ENCODE measurements around the gene TFR2.

The TFR2 gene

DNA sequence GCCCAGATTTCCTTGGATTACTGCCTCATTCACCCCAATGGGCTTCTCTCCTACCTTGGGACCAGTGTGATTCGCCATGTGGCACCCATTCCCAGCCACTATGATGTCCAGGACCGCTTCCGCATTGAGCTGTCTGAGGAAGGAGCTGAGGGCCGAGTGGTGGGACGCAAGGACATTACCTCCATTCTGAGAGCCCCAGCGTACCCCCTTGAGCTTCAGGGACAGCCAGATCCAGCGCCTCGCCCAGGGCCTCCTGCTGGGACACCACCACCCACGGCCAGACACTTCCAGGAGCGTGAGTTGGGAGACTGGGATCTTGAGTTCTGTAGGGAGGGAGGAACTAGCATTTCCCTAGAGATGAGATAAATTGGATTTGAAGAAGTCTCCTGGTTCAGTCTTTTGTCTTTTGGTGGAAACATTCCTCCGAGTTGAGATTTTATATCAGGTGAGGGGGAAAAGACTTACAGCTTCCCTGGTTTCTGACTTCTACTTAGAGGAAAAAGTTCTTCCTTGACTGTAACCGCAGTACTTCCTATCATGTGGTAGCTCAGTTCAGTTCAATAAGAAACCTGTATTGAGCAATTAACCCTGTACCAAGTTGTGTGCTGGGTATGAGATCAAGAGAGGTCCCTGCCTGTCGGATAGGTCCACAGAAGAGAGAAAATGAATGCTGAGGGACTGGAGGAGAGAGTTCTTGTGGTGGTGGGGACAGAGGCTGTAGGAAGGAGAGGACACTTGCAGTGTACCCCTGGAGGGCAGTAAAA is 27.8 kb downstream of the TFR2 start:
- no peak for DNase-seq (ENCODE audit: low read depth in 3 of 3)

DNA sequence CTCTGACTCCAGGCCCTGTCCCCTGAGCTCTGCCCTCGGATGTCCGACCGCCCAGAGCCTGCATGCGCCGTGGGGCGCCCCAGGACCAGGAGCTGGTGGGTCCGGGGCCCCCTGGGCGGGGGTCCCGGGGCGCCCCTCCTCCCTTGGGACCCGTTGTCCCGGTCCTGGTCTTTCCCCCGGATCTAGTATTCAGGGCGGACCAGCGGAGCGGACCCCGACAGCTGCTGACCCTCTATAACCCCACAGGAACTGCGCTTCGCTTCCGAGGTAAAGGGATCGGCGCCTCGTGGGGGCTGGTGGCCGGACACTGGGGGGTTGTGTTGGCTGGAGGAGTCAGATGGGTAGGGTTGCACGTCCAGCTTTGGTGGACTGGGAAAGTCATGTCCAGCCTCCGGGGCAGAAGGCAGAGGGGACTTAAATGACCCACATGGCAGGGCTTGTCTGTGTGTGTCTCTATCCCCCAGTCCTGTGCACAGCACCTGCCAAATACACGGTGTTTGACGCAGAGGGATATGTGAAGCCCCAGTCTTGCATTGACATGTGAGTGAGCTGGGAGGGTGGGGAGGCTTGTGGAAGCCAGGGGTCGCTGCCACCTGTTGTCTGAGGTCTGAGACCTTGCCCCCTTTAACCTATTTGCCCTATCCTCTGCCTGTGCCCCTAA is 28.5 kb downstream of the TFR2 start:
- DNase-seq (ENCODE audit: low read depth in 3 of 3) = no peak

DNA sequence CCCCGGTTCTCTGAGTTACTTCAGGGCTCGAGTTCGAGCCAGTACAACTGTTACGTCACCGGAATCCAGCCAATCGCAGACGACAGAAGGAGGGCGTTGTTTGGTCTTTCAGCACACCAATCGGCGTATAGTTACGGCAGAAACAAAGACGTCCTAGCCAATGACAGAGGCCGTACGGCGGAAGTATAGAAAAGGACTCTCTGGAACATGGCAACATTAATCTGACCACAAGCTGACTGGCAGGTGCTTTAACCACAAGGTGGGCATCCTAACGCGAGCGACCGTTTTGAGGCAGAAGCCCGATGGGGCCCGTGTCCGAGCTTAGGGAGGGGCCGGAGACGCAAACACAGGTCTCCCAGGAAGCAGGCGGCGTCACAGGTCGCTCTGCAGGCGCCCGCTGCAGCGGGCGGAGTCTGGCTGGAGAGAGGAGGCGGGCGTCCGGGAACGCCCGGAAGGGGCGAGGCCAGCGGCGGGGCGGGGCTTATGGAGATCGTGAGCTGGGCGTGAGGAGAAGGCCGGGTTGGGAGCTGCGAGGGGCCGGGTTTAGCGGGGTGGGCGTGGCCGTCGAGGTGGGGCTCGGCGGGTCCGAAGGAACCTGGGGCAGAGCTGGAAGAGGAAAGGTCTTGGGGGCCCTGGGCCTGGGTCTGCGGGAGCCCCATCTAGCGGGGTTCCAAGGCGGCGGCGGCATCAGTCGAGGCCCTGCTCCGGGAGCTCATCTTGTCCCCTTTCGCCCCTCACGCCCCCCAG is 29.2 kb downstream of the TFR2 start, which contains the start of gene MOSPD3:
TSS of gene MOSPD3 (plus strand) at position 558 of the 747 bp plus-strand sequence. CDS start 252 bp downstream, outside the sequence.
- DNase-seq (ENCODE audit: low read depth in 3 of 3) = peak; percentile 95 to 99 (median 97)

DNA sequence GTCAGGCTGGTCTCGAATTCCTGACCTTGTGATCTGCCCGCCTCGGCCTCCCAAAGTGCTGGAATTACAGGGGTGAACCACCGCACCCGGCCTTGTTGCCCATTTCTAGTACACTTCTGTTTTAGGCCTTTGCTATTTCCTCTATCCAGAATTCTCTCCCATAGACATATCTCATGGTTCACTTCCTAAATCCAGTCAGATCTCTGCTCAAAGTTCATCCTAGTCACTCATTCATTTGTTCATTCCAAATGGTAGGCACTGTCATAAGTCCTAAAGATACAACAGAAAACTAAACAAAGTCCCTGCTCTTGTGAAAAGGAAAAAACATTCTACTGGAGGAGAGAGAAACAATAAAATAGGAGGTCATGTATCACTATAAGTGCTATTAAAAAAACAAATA is 31.4 kb downstream of the TFR2 start:
- no peak for DNase-seq (ENCODE audit: low read depth in 3 of 3)

DNA sequence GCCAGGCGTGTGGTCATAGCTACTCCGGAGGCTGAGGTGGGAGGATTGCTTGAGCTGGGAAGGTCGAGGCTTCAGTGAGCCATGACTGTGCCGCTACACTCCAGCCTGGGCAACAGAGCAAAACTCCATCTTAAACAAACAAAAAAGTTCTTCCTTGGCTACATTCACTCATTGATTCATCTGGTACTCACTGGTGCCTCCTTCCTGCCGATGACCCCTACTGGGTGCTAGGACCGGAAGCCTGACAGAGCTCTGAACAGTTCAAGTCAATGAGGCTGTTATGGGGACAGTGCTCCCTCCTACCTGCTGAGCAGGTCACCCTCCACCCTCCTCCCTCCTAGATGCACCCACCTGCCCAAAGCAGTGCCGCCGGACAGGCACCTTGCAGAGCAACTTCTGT is 34.2 kb downstream of the TFR2 start:
- no peak for DNase-seq (ENCODE audit: low read depth in 3 of 3)

DNA sequence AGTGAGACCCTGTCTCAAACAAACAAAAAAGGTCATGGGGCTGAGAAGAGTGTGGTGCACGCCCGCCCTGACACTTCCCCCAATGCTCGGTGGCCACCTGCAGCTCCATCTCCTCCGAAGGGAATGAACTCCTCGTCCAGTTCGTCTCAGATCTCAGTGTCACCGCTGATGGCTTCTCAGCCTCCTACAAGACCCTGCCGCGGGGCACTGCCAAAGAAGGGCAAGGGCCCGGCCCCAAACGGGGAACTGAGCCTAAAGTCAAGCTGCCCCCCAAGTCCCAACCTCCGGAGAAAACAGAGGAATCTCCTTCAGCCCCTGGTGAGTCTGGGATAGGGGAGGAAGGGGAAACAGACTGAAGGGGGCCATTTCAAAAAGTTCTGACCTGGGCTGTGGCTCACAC is 35.0 kb downstream of the TFR2 start:
- DNase-seq (ENCODE audit: low read depth in 3 of 3) = no peak

DNA sequence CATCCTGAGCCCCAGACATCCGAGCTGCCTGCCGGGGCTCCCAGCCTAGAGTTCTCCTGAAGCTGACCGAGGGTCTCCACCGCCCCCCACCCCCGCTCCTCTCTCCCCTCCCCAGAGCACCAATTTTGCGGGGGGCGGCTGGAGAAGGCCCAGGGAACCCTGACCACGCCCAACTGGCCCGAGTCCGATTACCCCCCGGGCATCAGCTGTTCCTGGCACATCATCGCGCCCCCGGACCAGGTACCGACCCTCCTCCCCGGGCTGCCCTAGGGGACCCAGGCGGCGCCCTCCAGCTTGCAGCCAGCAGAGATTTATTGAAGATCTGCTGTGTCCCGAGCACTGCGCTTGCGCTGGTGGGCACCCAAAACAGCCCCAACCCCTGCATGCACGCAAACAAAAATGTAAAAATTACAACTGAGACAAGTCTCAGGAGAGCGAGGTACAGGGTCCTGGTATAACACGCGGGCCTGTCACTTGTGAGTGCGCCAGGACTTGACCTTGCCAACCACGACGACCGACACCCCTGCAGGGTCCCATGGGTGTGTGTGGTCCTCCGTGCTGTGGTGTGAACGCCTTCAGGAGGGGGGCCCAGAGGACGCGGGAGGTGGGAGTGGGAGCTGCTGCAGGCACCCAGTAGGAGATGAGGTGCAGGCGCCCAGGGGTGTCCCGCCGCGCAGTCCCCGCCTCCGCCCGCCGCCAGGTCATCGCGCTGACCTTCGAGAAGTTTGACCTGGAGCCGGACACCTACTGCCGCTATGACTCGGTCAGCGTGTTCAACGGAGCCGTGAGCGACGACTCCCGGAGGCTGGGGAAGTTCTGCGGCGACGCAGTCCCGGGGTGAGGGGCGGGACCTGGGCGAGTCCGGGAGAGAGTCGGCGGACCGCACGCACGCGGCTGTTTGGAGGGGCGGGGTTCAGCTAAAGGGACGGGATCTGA is 36.1 kb downstream of the TFR2 start:
- DNase-seq (ENCODE audit: low read depth in 3 of 3) = no peak

DNA sequence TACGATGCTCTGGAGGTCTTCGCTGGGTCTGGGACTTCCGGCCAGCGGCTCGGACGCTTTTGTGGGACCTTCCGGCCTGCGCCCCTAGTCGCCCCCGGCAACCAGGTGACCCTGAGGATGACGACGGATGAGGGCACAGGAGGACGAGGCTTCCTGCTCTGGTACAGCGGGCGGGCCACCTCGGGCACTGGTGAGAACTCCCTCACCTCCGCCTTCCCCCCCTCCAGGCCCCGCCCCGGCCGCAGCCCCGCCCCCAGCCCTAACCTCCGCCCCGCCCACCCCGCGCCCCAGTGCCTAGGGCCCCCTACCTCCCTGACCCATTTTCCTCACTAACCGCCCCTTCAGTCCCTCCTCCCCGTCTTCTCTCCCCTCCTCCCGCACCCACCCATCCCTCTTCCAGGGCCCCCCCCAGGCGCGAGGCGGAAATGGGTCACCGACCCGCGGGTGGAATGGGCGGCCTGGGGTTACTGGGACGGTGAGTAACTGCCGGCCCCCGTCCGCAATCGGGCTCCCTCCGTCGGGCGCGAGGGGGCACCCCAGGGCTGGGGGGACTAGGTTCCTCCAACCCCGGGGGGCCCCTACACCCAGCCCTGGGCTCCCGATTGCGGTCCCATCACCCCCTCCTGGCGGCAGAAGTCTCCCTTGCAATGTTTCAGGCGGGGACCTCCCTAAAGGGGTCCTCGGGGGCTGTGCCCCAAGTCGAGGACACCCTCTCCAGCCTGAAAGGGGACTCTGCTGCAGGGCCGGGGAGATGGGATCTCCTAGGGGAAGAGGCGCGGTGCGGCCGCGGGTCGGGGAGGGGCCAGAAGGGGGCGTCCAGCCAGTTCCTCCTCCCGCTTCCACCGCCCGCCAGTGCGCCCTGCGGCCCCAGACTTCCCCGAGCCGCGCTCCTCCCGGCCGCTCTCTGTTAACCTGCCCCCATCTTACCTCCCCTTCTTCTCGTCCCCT is 37.0 kb downstream of the TFR2 start:
- DNase-seq (ENCODE audit: low read depth in 3 of 3) = peak; percentile 48 to 49 (median 49)

DNA sequence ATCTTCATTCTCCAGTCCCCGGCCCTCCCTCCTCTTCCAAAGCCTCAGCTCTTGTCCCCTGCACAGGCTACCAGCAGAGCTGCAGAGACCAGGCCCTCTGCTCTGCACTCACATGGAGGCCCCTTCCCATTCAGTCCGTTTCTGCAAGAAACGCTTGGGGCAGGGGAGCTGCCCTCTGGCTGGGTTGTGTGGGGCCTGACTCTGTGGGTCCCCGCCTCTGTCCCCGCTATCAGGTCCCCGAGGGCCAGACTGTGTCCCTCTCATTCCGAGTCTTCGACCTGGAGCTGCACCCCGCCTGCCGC is 37.7 kb downstream of the TFR2 start:
- no peak for DNase-seq (ENCODE audit: low read depth in 3 of 3)

DNA sequence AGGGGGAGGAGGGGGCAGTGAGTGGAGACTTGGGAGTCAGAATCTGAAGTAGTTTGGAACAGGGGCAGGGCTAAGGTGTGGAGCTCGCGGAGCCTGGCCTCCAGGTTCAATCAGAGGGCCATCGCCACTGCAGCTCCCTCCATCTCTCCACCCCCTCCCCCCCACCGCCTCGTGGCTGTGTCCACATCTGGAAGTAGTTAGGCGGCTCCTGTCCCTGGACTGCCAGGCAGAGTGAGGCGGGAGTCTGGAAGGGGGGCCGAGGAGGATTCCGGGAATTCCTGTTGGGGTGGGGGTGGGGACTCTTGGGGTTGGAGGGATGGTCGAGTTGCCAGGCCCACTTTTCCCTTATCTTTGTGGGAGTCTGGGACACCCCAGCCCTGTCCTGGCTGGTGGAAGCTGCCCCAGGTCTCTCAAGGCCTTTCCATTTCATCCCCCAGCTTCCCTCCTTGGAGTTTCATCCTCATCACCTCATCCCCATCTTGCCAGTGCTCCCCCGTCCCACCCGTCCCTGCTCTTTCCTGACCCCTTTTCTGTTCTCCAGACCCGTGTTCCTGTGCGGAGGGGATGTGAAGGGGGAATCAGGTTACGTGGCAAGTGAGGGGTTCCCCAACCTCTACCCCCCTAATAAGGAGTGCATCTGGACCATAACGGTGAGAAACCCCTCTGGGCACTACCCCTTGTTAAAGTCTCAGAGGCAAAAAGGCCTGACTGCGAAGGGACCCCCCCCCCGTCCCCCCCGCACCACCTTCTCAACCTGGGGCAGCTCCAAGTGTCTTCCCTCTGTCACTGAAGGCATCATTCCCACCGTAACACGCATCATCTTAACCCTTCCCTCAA is 38.2 kb downstream of the TFR2 start:
- no peak for DNase-seq (ENCODE audit: low read depth in 3 of 3)

DNA sequence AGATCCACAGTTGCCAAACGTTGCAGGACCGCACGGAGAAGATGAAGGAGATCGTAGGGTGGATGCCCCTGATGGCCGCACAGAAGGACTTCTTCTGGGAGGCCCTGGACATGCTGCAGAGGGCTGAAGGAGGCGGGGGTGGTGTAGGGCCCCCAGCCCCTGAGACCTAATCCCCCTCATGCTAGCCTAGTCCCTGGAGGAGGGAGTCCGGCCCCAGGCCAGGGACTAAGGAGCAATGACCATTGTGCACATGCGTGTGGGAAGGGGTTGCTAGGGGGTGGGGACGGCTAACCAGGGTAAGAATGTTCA is 40.7 kb downstream of the TFR2 start:
- DNase-seq (ENCODE audit: low read depth in 3 of 3) = no peak

DNA sequence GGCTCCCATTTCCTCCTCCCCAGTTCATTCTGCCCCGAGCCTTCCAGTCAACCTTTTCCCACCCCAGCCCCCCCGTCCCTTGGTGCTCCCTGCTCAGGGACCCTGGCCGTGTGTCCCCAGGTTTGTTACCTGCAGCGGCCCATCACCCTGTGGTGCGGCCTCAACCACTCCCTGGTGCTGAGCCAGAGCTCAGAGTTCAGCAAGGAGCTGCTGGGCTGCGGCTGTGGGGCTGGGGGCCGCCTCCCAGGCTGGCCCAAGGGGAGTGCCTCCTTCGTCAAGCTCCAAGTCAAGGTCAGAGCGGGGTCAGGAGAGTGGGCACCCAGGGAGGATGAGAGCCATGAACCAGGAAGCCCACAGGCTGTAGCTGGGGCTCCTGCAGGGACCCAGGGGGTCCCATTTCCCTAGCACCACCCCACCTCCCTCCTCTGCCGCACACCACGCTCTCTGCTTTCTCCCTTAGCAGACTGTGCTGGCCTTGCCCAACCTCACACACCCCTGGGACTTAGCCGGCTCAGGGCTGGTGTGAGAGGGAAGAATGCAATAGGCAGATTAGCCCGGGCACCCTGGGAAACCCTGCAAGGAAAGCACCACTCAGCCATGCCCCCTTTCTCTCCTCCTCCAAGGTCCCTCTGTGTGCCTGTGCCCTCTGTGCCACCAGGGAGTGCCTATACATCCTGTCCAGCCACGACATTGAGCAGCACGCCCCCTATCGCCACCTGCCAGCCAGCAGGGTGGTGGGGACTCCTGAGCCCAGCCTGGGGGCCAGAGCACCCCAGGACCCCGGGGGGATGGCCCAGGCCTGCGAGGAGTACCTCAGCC is 41.2 kb downstream of the TFR2 start:
- no peak for DNase-seq (ENCODE audit: low read depth in 3 of 3)

DNA sequence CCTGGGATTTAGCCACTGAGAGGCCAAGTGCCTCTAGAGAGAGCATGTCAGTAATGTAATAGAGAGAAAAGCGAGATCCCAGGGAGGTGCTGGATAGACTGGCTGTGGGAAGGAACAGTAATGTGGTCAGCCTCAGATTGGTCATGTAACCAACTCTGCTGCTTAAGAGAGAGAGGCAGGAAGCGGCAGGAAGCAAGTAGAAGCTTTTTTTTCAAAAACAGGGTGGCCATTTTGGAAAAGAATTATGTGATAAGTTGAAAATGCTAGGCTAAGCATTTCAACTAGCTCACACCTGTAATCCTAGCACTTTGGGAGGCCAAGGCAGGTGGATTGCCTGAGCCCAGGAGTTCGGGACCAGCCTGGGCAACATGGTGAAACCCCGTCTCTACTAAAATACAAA is 42.9 kb downstream of the TFR2 start:
- DNase-seq (ENCODE audit: low read depth in 3 of 3) = no peak

DNA sequence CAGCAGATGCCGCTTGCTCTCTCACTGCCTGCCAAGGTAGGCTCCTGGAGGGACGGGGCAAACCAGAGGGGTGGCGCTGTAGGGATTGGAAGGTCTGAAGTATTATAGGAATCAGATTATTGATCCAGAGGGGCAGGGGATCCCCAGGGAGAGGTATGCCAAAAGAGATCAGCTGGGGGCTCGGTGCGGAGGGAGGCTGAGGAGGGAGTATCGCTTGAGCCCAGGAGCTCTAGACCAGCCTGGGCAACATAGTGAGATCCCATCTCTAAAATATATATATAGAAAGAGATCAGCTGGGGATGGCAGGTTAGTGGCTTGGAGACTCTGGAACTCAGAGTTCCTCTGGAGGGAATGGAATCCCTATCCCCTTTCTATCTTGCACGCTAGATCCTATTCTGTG is 46.2 kb downstream of the TFR2 start:
- DNase-seq (ENCODE audit: low read depth in 3 of 3) = no peak

DNA sequence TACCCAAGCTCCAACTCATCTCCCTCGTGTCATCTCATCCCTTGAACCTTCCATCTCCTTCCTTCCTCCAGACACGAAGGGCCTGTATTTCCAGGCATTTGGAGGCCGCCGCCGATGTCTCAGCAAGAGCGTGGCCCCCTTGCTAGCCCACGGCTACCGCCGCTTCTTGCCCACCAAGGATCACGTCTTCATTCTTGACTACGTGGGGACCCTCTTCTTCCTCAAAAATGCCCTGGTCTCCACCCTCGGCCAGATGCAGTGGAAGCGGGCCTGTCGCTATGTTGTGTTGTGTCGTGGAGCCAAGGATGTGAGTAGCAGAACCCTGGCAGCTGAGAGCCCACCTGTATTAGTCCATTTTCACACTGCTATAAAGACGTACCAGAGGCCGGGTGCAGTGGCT is 49.8 kb downstream of the TFR2 start:
- no peak for DNase-seq (ENCODE audit: low read depth in 3 of 3)

DNA sequence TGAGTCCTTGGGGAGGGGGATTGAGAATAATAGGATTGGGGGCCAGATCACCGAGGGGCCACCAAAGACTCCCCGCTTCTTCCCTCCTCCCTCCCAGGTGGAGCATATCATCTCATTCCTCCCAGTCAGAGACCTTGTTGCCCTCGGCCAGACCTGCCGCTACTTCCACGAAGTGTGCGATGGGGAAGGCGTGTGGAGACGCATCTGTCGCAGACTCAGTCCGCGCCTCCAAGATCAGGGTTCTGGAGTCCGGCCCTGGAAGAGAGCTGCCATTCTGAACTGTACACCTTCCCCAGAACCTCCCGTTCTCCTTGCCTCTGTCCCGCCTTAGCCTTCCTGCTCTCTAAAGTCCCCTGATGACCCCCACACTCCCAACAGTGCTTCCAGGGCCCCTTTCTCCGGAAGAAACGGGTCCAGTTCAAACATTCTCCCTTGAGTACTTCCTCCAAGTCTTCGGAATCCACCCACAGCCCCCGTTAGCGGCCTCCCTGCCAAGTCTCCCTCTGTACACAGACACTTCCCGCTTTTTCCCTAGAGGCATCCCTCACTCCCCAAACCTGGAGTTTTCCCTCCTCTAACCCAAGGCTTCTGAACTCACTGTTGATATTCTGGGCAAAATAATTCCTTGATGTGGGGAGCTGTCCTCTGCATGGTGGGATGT is 51.1 kb downstream of the TFR2 start:
- no peak for DNase-seq (ENCODE audit: low read depth in 3 of 3)

DNA sequence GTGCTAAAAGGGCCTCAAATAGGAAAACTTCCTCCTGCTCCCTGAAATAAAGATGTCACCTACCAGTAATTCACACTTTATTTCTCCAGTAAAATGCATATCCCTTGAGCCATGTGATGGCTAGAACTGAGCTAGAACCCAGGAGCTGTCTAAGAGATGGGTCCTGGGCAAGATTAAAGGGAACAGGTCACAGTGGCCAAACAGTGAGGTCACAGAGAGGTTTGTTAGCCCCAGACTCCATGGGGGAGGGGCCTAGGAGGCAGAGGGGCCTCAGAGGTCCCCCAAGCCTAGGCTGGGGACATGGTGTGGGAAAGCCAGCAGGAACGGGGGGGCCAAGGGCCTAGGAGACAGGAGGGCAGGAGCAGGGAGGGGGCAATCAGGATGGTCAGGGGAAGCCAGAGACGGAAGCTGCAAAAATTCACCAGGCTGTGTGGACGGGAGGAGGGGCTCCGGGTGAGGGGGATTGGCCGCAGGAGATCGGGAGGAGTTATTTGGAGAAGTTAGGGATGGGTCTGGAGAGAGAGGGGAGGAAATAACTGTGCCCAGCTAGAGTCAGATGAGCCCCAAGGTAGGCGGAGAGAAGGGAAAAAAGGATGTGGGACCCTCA is 51.9 kb downstream of the TFR2 start:
- no peak for DNase-seq (ENCODE audit: low read depth in 3 of 3)

DNA sequence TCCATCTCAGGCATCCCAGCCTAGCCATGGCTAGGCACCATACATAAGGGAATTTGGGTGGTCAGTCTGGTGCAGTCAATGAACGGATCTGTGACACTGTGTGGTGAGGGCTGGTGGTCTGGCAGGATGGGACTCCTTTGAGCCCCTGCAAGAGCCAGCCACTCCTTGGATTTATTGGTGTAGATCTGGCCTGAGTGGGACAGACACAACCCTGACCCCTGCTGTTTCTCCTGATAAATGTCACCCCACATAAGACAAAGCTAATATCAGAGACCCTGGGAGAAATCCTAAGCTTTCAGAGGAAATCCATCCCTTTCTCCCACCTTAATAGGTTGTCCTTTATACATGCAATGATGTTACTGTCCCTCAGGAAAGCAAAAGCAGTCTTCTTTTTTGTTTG is 52.9 kb downstream of the TFR2 start:
- no peak for DNase-seq (ENCODE audit: low read depth in 3 of 3)
